ENCODE measurements around the gene MAN1A1.

Gene MAN1A1

DNA sequence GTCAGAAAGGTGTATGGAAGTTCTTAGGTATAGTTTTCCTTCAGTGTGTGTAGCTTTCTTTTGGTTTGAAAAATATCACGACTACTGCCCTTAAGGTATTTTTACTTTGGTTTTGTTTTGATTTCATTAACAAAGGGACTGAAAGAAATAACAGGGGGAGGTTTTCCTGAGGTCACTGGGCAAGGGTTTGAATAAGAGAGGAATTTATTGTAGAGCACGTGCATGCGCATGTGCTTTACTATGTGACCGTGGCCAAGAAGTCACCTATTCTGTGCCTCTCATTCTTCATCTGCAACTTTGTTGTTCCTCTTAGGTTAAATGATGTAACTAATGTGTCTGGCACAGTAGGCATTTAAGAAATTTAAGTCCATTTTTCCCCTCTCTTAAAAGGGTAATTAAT is 4.1 kb upstream of the MAN1A1 start:
- TF ChIP-seq, protein P1, sequence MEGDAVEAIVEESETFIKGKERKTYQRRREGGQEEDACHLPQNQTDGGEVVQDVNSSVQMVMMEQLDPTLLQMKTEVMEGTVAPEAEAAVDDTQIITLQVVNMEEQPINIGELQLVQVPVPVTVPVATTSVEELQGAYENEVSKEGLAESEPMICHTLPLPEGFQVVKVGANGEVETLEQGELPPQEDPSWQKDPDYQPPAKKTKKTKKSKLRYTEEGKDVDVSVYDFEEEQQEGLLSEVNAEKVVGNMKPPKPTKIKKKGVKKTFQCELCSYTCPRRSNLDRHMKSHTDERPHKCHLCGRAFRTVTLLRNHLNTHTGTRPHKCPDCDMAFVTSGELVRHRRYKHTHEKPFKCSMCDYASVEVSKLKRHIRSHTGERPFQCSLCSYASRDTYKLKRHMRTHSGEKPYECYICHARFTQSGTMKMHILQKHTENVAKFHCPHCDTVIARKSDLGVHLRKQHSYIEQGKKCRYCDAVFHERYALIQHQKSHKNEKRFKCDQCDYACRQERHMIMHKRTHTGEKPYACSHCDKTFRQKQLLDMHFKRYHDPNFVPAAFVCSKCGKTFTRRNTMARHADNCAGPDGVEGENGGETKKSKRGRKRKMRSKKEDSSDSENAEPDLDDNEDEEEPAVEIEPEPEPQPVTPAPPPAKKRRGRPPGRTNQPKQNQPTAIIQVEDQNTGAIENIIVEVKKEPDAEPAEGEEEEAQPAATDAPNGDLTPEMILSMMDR (IDR thresholded peaks at IDR 0.05; ENCODE audit: extremely low read depth, insufficient read depth, missing control alignments): no peak
- no peak for DNase-seq (ENCODE audit: low spot score)
- in situ Hi-C loops (cut with MboI; ENCODE audit: low pct_unique_long_range_greater_than_20kb, low sequenced_read_pairs, unreplicated experiment): loop anchor here (25.0 kb wide), 1 partner anchor 384 kb away; no protein-coding TSS in a partner anchor

DNA sequence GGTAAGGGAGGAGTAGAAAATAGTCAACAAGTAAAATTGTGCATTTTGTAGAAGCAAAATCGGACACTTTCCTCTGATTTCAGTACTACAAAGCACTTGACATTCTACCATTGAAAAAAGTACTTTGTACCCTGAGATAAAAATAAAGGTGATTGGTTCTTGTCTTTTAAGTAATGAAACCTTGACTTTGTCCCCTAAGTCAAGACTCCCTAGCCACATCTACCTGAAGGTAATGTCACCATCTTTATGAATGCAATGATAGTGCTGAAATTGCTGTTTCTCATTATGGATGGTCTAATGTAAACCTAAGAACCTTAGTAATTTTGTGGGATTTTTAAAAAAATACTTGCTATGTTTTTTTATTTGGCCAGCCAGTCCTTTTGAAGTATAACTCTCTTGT is 2.4 kb upstream of the MAN1A1 start:
- TF ChIP-seq, protein P1 (IDR thresholded peaks at IDR 0.05; ENCODE audit: extremely low read depth, insufficient read depth, missing control alignments): no peak
- no peak for DNase-seq (ENCODE audit: low spot score)
- in situ Hi-C loops (cut with MboI; ENCODE audit: low pct_unique_long_range_greater_than_20kb, low sequenced_read_pairs, unreplicated experiment): loop anchor here (25.0 kb wide), 1 partner anchor 385 kb away; no protein-coding TSS in a partner anchor

DNA sequence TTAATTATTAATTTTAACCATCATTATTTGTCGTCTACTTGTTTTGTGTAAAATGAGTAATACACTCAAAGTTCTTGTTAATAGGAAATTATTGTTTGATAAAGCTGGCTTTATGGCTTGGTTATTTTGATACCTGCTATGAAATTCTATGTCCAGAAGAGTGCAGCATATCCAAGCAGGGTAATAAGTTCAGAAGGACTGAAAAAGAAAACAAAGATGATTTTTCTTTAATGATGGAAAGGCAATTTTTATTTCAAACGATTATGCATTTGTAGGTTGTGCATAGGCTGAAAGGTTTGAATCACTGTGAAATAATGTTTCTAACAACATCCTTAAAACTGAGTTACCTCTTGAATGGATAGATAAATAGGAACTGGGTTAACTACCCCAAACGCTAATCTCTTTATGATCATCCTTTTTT is 1.4 kb upstream of the MAN1A1 start:
- in situ Hi-C loops (cut with MboI; ENCODE audit: low pct_unique_long_range_greater_than_20kb, low sequenced_read_pairs, unreplicated experiment): loop anchor here (25.0 kb wide), 1 partner anchor 386 kb away; no protein-coding TSS in a partner anchor
- DNase-seq (ENCODE audit: low spot score): peak; percentile 45
- TF ChIP-seq, protein P1 (IDR thresholded peaks at IDR 0.05; ENCODE audit: extremely low read depth, insufficient read depth, missing control alignments): peak; percentile 56

DNA sequence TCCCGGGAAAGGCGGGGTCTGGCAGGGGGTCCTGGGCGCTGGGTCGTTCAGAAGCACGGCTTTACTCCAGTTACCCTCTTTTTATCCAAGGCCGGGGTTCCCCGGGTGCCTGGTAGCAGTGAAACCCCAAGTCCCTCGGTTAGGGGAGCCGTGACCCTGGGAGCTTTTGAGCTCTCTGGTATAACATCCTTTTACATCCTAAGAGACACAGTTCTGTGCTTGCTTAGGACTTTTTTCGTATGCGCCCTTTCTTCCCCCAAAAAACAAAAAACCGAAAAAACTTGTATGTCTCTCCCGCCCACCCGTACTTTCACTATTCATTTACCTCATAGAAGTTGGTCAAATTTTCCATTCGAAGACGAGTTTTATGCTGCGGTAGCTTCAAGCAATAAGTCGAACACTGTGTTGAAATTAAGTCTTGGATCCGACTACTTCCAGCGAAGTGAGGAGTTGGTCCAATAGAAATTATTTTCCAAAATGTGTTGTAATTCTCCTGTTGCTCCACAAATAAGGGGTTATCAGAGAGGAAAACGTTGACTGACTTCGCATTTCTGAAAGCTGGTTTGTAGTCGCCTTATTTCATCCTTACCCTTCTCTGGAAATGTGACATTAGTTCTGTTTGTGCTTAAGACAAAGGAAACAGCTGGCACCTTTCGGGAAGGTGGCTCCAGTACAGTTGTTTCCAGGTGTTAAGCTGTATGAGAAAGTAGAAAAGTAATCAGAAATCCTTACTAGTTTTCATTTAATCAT is 816 bp upstream of the MAN1A1 start:
- TF ChIP-seq, protein P1 (IDR thresholded peaks at IDR 0.05; ENCODE audit: extremely low read depth, insufficient read depth, missing control alignments): no peak
- DNase-seq (ENCODE audit: low spot score): peak; percentile 59
- in situ Hi-C loops (cut with MboI; ENCODE audit: low pct_unique_long_range_greater_than_20kb, low sequenced_read_pairs, unreplicated experiment): loop anchor here (25.0 kb wide), 1 partner anchor 387 kb away; no protein-coding TSS in a partner anchor

DNA sequence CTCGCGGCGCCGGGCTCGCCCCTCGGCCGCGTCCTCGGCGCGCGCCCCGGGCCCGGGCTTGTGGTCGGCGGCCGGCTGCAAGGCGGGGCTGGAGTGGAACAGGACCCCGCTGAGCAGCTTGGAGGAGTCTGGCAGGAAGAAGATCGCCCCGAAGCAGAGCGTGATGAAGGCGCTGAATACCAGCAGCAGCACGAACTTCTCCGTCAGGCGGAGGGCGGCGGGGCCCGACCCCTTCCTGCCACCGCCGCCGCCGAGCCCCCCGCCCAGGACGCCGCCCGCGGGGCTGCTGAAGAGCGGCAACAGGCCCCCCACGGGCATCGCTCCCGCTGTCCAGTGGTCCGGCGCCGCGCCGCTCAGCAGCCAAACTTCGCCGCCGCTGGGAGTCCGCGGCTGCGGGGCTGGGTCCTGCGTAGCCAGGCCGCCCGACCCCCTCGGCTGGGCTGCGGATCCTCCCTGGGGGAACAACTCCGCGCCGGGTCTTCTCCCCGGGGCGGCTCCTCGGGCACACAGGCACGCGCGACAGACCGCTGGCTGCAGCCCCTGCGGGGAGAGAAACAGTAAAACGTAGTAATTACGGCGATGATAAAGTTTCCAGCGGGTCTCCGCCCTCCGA is 707 bp downstream of the MAN1A1 start:
- DNase-seq (ENCODE audit: low spot score): peak; percentile 67
- in situ Hi-C loops (cut with MboI; ENCODE audit: low pct_unique_long_range_greater_than_20kb, low sequenced_read_pairs, unreplicated experiment): loop anchor here (10.0 to 25.0 kb wide), 2 partner anchors 194 to 613 kb away; no protein-coding TSS in a partner anchor
- TF ChIP-seq, protein P1 (IDR thresholded peaks at IDR 0.05; ENCODE audit: extremely low read depth, insufficient read depth, missing control alignments): no peak

DNA sequence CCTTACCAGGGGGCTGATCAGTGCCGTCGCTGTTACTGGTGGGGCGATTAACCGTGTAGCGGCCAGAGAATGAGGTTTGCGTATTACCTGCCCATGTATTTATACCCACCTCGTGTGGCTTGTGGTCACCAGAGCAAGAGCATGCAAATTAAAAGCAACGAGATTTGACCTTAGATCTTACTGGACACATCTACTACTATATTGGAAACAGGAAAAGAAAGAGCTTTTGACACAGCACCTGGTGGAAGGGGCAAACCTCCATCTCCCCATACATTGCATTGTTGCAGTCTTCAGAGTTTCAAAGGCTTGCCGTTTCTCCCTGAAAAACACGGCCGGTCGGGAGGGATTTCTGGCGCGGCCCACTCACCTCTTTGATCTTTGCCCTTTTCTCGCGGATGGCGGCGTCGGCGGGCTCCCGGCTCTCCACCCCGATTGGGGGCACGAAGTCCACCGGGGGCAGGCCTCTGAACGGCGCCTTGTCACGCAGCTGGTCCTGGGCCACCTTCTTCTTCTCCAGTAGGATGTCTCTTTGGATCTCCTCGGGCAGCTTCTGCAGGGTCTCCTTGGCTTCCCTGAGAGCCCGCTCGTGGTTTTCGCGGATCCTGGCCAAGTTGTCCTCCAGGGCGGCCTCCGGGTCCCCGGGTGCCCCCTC is 1.3 kb downstream of the MAN1A1 start:
- peak; percentile 53 for DNase-seq (ENCODE audit: low spot score)
- in situ Hi-C loops (cut with MboI; ENCODE audit: low pct_unique_long_range_greater_than_20kb, low sequenced_read_pairs, unreplicated experiment): loop anchor here (10.0 to 25.0 kb wide), 2 partner anchors 193 to 614 kb away; no protein-coding TSS in a partner anchor
- TF ChIP-seq, protein P1 (IDR thresholded peaks at IDR 0.05; ENCODE audit: extremely low read depth, insufficient read depth, missing control alignments): no peak
